PC-3 (cell line): Measurements from ENCODE around the gene KCTD16.

ENCODE experiments used
- EZH2phosphoT487 ChIP-seq: fragments of 300-600 bp; sonication (generic); IDR thresholded peaks from 2 replicates; pipeline ENCODE4 v1.6.1; 2018; ENCODE audit warnings: mild to moderate bottlenecking, antibody characterized with exemption, low read length, borderline replicate concordance
- TF ChIP-seq, protein P1 (sequence below): fragments of 300-600 bp; sonication (generic); conservative IDR thresholded peaks from 2 replicates; pipeline ENCODE4 v1.5.1; 2017; ENCODE audit warnings: antibody characterized with exemption, low read depth, mild to moderate bottlenecking, low read length

DNA sequence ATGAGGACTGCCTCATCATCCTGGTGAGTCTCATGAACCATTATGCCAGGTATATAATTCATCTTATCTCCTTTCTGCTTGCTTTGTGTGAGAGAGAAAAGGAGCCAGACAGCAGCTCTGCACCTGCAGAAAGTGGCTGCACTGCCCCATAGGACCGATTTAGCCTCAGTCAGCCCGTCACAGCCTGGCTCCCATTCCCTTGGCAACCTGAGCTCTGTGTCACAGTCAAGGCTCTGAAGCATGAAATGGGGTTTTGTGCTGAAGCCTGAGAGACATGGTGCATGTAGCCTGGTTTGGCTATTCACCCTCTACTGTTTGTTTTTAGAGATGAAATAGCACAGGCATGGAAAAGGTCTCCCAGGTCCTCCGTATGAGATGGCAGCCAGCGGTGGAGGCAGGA is 198.3 kb downstream of the KCTD16 start:
- TF ChIP-seq, protein P1, sequence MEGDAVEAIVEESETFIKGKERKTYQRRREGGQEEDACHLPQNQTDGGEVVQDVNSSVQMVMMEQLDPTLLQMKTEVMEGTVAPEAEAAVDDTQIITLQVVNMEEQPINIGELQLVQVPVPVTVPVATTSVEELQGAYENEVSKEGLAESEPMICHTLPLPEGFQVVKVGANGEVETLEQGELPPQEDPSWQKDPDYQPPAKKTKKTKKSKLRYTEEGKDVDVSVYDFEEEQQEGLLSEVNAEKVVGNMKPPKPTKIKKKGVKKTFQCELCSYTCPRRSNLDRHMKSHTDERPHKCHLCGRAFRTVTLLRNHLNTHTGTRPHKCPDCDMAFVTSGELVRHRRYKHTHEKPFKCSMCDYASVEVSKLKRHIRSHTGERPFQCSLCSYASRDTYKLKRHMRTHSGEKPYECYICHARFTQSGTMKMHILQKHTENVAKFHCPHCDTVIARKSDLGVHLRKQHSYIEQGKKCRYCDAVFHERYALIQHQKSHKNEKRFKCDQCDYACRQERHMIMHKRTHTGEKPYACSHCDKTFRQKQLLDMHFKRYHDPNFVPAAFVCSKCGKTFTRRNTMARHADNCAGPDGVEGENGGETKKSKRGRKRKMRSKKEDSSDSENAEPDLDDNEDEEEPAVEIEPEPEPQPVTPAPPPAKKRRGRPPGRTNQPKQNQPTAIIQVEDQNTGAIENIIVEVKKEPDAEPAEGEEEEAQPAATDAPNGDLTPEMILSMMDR, result no peak
- TF ChIP-seq EZH2phosphoT487, result no peak
